Right lung (tissue), 5 donors: ENCODE measurements around the gene EDAR. TPM values are rescaled to one million over a fixed set of nuclear protein-coding genes. Genes with fewer than 3 reads are reported as not detected.

Experiments used
- DNase-seq, 2 donors: peaks; one replicate each; pipeline ENCODE4 v3.0.0-alpha.2; 2013
- polyA plus RNA-seq, 5 donors: library from polyadenylated mRNA; unstranded; fragments of 120-200 nt; gene quantifications; one replicate each; pipeline versions ENCODE4 v1.2.1 to v1.2.3, GENCODE V29; 2013; ENCODE audit warnings: inconsistent platforms in 1 of 5, low replicate concordance in 1 of 5; ENCODE audit not compliant: insufficient read length in 5 of 5, insufficient read depth in 1 of 5

EDAR gene
- polyA plus RNA-seq, 5 donors, result 4.3 to 7.2 (median 6.2) TPM

- no peak for DNase-seq
These were observed 18.0 kb upstream of the EDAR start for GRCh38 chr2:109006971-109007370.

DNA sequence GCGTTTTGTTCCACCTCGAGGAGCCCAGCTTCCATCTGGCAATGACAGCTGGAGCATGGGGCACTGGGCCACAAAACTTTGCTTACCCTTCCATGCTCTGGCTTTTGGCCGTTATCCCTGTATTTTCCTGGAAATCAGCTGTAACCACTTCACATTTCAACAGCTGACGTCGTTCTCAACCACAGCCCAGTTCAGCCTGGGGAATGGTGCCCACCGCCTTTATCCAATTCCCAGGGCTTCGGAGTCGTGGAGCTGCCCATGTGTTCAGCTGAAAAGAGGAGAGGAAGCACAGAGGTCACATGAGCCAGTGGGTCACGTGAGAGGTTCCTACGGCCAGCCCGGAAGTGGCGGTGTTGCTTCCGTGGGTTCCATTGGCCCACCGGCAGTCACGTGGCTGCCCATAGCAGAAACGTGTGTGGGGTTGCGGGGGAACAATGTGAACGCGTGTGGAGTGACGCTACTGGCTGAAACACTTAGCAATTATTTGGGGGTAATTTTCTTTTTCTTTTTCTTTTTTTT, 16.7 kb upstream of the EDAR start:
- no peak for DNase-seq

- no peak for DNase-seq
These were observed 12.2 kb upstream of the EDAR start for GRCh38 chr2:109001201-109001600.

- DNase-seq, result no peak
These were observed 11.7 kb upstream of the EDAR start for GRCh38 chr2:109000738-109001137.

- DNase-seq, result no peak
These were observed 9.9 kb upstream of the EDAR start for GRCh38 chr2:108998911-108999310.

GRCh38 chr2:108994178-108994577, 5.2 kb upstream of the EDAR start:
- no peak for DNase-seq

- DNase-seq, result no peak
These were observed 4.3 kb upstream of the EDAR start for GRCh38 chr2:108993095-108993937.

- no peak for DNase-seq
These were observed 784 bp downstream of the EDAR start for GRCh38 chr2:108988076-108988795.

DNA sequence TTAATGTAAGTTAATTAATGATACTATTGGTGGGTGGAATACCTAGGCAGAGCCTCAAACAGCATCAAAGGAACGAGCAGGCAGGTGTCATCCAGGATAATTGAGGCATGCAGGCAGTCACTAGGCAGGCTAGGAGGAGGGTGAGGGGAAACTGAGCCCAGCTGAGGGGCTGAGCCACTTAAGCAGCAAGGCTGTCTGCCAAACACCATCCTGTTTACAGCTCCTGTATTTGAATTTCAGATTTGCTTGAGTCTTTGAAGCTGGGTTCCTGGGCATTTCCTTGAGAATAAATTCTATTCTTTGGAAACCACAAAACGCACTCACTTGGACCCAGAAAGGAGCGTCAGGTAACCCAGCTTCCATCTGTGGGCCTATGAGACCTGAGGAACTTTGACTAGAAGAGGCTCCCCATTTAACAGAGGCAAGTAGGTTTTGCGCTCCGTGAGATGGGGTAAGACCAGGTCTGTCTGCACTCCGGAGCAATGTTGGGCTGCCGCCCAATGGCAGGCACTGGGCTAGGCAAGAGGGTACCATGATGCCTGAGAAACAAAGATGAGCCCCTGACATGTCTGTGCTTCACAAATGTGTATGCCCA, 2.0 kb downstream of the EDAR start:
- no peak for DNase-seq

DNA sequence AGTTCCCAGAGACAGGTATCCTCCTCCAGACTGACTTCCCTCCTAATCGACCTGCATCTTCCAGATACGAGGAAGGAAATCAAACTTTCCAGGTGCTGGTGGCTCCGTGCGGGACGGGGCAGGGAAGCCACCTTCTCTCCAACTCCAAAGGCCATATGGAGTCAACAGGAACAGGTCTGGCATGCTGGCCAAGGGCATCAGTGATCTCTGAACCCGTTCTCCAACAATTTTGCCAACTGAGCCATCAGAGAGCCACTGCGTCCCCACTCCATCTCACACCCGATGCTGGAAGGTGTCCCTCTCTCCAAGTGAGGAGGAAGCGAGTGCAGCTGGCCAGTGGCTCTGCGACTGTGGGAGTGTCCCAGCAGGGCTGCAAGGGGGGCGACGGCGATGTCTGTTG, 5.4 kb downstream of the EDAR start:
- DNase-seq, result no peak

GRCh38 chr2:108983061-108983460, 6.0 kb downstream of the EDAR start:
- DNase-seq, result no peak

GRCh38 chr2:108982259-108982679, 6.8 kb downstream of the EDAR start:
- DNase-seq, result peak; percentile 46 to 59

- no peak for DNase-seq
These were observed 7.2 kb downstream of the EDAR start for GRCh38 chr2:108981846-108982245.

GRCh38 chr2:108980076-108980475, 8.9 kb downstream of the EDAR start:
- DNase-seq, result no peak

GRCh38 chr2:108979461-108979860, 9.6 kb downstream of the EDAR start:
- DNase-seq, result no peak

DNA sequence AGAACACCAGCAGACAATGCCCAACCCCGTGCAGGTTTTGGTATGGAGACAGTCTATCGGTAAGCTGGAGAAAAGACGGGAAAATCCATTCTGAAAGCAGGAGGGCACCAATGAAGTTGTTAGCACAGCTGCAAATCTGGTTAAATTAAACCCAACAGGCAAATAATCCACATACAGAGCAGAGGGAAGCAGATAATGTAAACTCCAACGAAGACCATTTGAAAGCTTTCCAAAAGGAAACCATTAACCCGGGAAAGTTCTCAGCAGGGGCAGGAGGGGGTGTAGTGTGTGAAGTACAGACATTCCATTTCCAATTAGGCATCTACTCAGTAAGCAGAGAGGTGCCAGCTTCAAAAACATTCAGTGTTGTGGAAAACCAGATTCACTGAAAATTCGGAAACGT, 10.3 kb downstream of the EDAR start:
- DNase-seq, result peak; percentile 53 to 61

DNA sequence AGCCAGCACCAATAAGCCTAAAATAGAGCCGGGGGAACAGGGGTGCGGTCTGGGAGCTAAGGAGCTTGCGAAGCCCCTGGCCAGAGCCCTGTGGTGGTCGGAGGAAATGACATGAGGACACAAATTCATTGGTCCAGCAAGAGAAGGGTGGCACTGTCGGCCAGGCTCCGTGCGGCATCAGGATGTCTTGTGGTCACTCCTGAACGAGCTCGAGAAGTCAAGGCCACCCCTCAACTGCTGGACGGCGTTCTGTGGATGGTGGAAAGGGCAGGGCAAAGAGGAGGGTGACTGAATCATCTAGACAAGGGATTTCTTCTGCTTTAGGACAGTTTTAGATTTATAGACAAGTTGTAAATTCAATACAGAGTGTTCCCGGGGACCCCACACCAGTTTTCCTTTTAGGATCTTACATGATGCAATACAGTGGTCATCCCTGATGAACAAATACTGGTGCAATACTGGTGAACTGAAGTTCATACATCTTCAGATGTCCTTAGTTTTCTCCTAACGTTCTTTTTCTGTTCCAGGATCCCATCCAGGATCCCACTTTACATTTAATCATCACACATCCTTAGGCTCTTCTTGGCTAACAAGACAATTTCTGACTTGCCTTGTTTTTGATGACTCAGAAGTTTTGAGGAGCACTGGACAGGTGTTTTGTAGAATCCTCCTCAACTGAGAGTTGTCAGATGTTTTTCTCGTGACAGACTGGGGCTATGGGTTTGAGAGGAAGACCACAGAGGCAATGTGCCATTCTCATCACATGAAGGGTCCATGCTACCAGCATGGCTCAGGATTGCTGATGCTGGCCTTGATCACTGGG, 13.2 kb downstream of the EDAR start:
- DNase-seq, result no peak

DNA sequence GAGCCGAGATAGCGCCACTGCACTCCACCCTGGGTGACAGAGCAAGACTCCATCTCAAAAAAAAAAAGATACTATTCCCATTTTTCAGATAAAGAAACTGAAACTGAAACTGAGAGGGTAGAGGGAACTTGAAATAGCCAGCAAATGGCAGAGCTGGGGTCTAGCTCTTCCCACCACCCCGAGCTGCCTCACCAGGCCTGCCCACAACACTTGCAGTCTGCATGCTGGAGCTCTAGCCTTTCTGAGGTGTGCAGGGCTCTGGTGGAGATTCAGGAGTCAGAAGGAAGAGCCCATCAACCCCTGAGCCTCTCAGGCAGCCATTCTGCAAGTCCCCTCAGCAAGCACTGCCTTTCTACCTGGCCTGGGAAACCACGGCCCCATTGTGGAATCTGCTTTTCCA, 14.3 kb downstream of the EDAR start:
- no peak for DNase-seq

- DNase-seq, result no peak
These were observed 16.4 kb downstream of the EDAR start for GRCh38 chr2:108972663-108973062.

GRCh38 chr2:108971661-108972566, 17.1 kb downstream of the EDAR start:
- no peak for DNase-seq

- DNase-seq, result no peak
These were observed 18.7 kb downstream of the EDAR start for GRCh38 chr2:108970369-108970768.
